Neural cell (in vitro differentiated cells): ENCODE data around the gene ZMYM2.

Source experiments
- CTCF ChIP-seq: fragments of 450-650 bp; IDR thresholded peaks from 2 replicates; pipeline ENCODE4 v1.5.1; 2014; ENCODE audit warnings: antibody characterized with exemption, mild to moderate bottlenecking, moderate library complexity; ENCODE audit not compliant: poor library complexity, severe bottlenecking
- EP300 ChIP-seq: fragments of 450-650 bp; conservative IDR thresholded peaks from 2 replicates; pipeline ENCODE4 v1.6.1; 2014; ENCODE audit warnings: antibody characterized with exemption, mild to moderate bottlenecking, moderate library complexity; ENCODE audit not compliant: poor library complexity, severe bottlenecking
- POLR2AphosphoS5 ChIP-seq: IDR thresholded peaks from 2 replicates; pipeline ENCODE4 v1.6.1; 2012
- RAD21 ChIP-seq: fragments of 450-650 bp; conservative IDR thresholded peaks from 2 replicates; pipeline ENCODE4 v1.6.1; 2014; ENCODE audit warnings: antibody characterized with exemption, mild to moderate bottlenecking, moderate library complexity
- REST ChIP-seq: IDR thresholded peaks from 2 replicates; pipeline ENCODE4 v1.6.1; 2012; ENCODE audit warnings: borderline replicate concordance
- SMC3 ChIP-seq: fragments of 450-650 bp; conservative IDR thresholded peaks from 2 replicates; pipeline ENCODE4 v1.6.1; 2014; ENCODE audit warnings: antibody characterized with exemption, mild to moderate bottlenecking, moderate library complexity; ENCODE audit not compliant: poor library complexity

GRCh38 chr13:19993024-19993423 is 34.5 kb downstream of the ZMYM2 start:
- TF ChIP-seq CTCF = no peak
- no peak for TF ChIP-seq REST
- TF ChIP-seq RAD21 = no peak
- no peak for TF ChIP-seq POLR2AphosphoS5
- TF ChIP-seq EP300 = no peak
- no peak for TF ChIP-seq SMC3
